Measurements from ENCODE around the gene LYSMD1. TPM values are rescaled to one million over a fixed set of nuclear protein-coding genes. Genes with fewer than 3 reads are reported as not detected.
A peak's percentile ranks its signal among the peaks of the same experiment; 100 is the strongest.
"Not testable (repeated sequence)": the region's sequence is repeated elsewhere in the genome, so short reads cannot be mapped to it uniquely, and the experiment has no call there.

LYSMD1 gene
- total and polyA plus RNA-seq, 4 donors, result 4.9 to 12.7 (median 5.2) TPM

- peaks cover 0 to 20% (median 3%) of the 10 kb centered on the region in 5 donors for H3K4me1 ChIP-seq (ENCODE audit: control insufficient read depth in 5 of 5, insufficient read depth in 5 of 5, low read length in 5 of 5)
- 0% methylated on average over 59 to 60 of the region's 60 CpGs for WGBS, 2 donors
- TF ChIP-seq, protein P1, sequence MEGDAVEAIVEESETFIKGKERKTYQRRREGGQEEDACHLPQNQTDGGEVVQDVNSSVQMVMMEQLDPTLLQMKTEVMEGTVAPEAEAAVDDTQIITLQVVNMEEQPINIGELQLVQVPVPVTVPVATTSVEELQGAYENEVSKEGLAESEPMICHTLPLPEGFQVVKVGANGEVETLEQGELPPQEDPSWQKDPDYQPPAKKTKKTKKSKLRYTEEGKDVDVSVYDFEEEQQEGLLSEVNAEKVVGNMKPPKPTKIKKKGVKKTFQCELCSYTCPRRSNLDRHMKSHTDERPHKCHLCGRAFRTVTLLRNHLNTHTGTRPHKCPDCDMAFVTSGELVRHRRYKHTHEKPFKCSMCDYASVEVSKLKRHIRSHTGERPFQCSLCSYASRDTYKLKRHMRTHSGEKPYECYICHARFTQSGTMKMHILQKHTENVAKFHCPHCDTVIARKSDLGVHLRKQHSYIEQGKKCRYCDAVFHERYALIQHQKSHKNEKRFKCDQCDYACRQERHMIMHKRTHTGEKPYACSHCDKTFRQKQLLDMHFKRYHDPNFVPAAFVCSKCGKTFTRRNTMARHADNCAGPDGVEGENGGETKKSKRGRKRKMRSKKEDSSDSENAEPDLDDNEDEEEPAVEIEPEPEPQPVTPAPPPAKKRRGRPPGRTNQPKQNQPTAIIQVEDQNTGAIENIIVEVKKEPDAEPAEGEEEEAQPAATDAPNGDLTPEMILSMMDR (IDR thresholded peaks at IDR 0.05; ENCODE audit: control extremely low read depth, extremely low read depth), result no peak
- H3K27me3 ChIP-seq (ENCODE audit: control insufficient read depth in 3 of 3, insufficient read depth in 3 of 3, low read length in 2 of 3), result no peaks in the 10 kb centered on the region
- peaks cover 0 to 7% (median 5%) of the 10 kb centered on the region in 4 donors for H3K36me3 ChIP-seq (ENCODE audit: control insufficient read depth in 4 of 4, insufficient read depth in 4 of 4, low read length in 4 of 4)
- peak within 1 kb of the TSS; percentile 80 for H3K4me3 ChIP-seq
- DNase-seq (peak; percentile 98 to 99 (median 99)), ATAC-seq (ENCODE audit: insufficient read depth, low FRiP score) (peak; percentile 93)
- peak within 1 kb of the TSS; percentile 90 to 96 for H3K9ac ChIP-seq (ENCODE audit: insufficient read depth in 1 of 2, low read length in 2 of 2)
- peak within 1 kb of the TSS; percentile 87 to 94 for H3K27ac ChIP-seq (ENCODE audit: low read depth in 1 of 2, low read length in 1 of 2)
- no peaks in the 10 kb centered on the region for H3K9me3 ChIP-seq (ENCODE audit: control insufficient read depth in 4 of 4, insufficient read depth in 3 of 4, low read length in 3 of 4)
Measured at GRCh38 chr1:151198254-151199127, 32.8 kb upstream of the LYSMD1 start, which contains the start of gene PIP5K1A. Gene PIP5K1A, plus strand, starts transcription at chr1:151198552. Its CDS starts 445 bp downstream, at chr1:151198997.

- Histone ChIP-seq H3K36me3 (ENCODE audit: control insufficient read depth in 4 of 4, insufficient read depth in 4 of 4, low read length in 4 of 4) (peaks cover 0 to 5% (median 4%) of the 10 kb centered on the region in 4 donors), H3K4me3 (no peak overlapping the region), H3K9ac (ENCODE audit: insufficient read depth in 1 of 2, low read length in 2 of 2) (peak overlapping the region in 1 of 2 donors; percentile 45), H3K9me3 (ENCODE audit: control insufficient read depth in 4 of 4, insufficient read depth in 3 of 4, low read length in 3 of 4) (no peaks in the 10 kb centered on the region), H3K4me1 (ENCODE audit: control insufficient read depth in 5 of 5, insufficient read depth in 5 of 5, low read length in 5 of 5) (peaks cover 0 to 20% (median 3%) of the 10 kb centered on the region in 5 donors), H3K27me3 (ENCODE audit: control insufficient read depth in 3 of 3, insufficient read depth in 3 of 3, low read length in 2 of 3) (no peaks in the 10 kb centered on the region), H3K27ac (ENCODE audit: low read depth in 1 of 2, low read length in 1 of 2) (peak overlapping the region; percentile 73 to 94)
- no peak for ATAC-seq (ENCODE audit: insufficient read depth, low FRiP score)
- TF ChIP-seq, protein P1 (IDR thresholded peaks at IDR 0.05; ENCODE audit: control extremely low read depth, extremely low read depth), result no peak
- WGBS, 2 donors, result 9 to 19% methylated on average over 10 of the region's 10 CpGs
- no peak for DNase-seq
Measured at GRCh38 chr1:151197863-151198253, 32.2 kb upstream of the LYSMD1 start.

DNA sequence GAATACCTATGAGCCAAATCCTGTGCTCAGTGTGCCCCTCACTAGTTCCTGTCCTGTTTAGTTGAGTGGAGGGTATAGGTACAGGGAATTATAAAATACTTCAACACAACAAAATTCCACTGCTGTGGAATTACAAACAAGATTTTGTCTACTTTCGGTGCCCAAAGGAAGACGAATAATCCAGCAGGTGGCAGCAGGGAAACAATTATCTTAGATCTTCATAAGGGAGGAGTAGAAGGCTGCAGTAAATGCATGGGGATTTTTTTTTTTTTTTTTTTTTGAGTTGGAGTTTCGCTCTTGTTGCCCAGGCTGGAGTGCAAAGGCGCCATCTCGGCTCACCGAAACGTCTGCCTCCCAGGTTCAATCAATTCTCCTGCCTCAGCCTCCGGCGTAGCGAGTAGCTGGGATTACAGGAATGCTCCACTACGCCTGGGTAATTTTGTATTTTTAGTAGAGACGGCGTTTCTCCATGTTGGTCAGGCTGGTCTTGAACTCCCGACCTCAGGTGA lies 30.6 kb upstream of the LYSMD1 start:
- Histone ChIP-seq H3K27me3 (ENCODE audit: control insufficient read depth in 3 of 3, insufficient read depth in 3 of 3, low read length in 2 of 3) (no peaks in the 10 kb centered on the region), H3K36me3 (ENCODE audit: control insufficient read depth in 4 of 4, insufficient read depth in 4 of 4, low read length in 4 of 4) (peaks cover 0 to 5% (median 0%) of the 10 kb centered on the region in 4 donors), H3K27ac (ENCODE audit: low read depth in 1 of 2, low read length in 1 of 2) (no peak overlapping the region), H3K4me3 (no peak overlapping the region), H3K9ac (ENCODE audit: insufficient read depth in 1 of 2, low read length in 2 of 2) (no peak overlapping the region), H3K4me1 (ENCODE audit: control insufficient read depth in 5 of 5, insufficient read depth in 5 of 5, low read length in 5 of 5) (peaks cover 0 to 11% (median 3%) of the 10 kb centered on the region in 5 donors), H3K9me3 (ENCODE audit: control insufficient read depth in 4 of 4, insufficient read depth in 3 of 4, low read length in 3 of 4) (no peaks in the 10 kb centered on the region)
- ATAC-seq (ENCODE audit: insufficient read depth, low FRiP score) (no peak), DNase-seq (peak; percentile 58 to 88 (median 88))
- TF ChIP-seq, protein P1 (IDR thresholded peaks at IDR 0.05; ENCODE audit: control extremely low read depth, extremely low read depth), result peak; percentile 66
- 33 to 41% methylated on average over 13 to 14 of the region's 14 CpGs for WGBS, 2 donors

GRCh38 chr1:151194894-151195594 lies 29.3 kb upstream of the LYSMD1 start:
- not testable (repeated sequence) for H3K36me3 ChIP-seq (ENCODE audit: control insufficient read depth in 4 of 4, insufficient read depth in 4 of 4, low read length in 4 of 4); H3K9me3 ChIP-seq (ENCODE audit: control insufficient read depth in 4 of 4, insufficient read depth in 3 of 4, low read length in 3 of 4); H3K27ac ChIP-seq (ENCODE audit: low read depth in 1 of 2, low read length in 1 of 2); H3K4me1 ChIP-seq (ENCODE audit: control insufficient read depth in 5 of 5, insufficient read depth in 5 of 5, low read length in 5 of 5); H3K9ac ChIP-seq (ENCODE audit: insufficient read depth in 1 of 2, low read length in 2 of 2); H3K27me3 ChIP-seq (ENCODE audit: control insufficient read depth in 3 of 3, insufficient read depth in 3 of 3, low read length in 2 of 3); ATAC-seq (ENCODE audit: insufficient read depth, low FRiP score); H3K4me3 ChIP-seq; DNase-seq
- WGBS, 2 donors, result 66 to 77% methylated on average over 17 of the region's 17 CpGs

Data from lung (tissue), 12 donors.